ENCODE data around the gene TGFBR3L. TPM values are rescaled to one million over a fixed set of nuclear protein-coding genes. Genes with fewer than 3 reads are reported as not detected.
A peak's percentile ranks its signal among the peaks of the same experiment; 100 is the strongest.

The TGFBR3L gene
- polyA plus RNA-seq, 1 donor (not counting 4 experiments of a cell fraction or from before 2014, with no cell fraction given): 0.28 TPM

DNA sequence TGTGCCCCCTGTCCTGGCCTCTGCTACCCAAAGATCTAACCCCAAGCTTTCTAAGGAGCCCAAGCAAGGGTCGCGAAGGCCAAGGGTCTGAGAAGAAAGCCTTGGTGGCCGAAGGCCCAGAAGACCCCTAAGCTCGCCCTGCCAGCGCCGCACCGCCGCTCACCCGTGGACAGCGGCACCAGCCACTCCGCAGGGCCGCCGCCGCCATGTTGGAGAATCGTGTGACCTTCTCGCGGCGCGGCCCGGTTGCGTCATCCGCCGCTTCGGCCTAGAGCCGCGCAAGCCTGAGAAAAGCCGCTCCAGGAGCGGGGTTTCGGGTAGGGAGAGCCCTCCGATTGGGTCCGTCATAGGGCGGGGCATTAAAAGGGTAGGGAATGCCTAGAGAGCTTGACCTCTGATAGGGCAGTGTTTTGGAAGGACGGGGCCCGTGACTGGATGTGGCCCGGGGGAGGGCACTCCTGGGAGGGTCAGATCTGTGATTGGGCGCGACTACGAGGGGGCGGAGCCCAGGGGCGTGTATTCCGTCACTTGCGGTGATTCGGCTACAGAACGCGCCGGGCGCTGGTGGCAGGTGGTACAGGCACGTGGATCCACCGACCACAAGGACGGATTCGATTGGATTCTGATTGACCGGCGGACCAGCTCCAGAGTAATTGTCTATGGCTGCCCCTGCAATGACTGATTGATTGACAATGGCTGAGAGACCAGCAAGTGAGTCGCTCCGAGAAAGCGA is 29.0 kb downstream of the TGFBR3L start, which contains the start of gene TIMM44:
Gene TIMM44 (minus strand): TSS at position 223 of the 733 bp plus-strand sequence. CDS start 15 bp downstream, at position 208.
- dilution Hi-C loops (cut with MboI; ENCODE audit: extremely low pct_ligation_motif_present, low sequenced_read_pairs): no loop called here
- H3K27me3 ChIP-seq (ENCODE audit: control insufficient read depth, extremely low read depth, insufficient read depth, low read length): no peaks in the 10 kb centered on the region
- peaks cover 15% of the 10 kb centered on the region for H3K4me1 ChIP-seq (ENCODE audit: control insufficient read depth, extremely low read depth, insufficient read depth, low read length)
- peaks cover 4 to 23% of the 10 kb centered on the region in 2 experiments for H3K36me3 ChIP-seq (ENCODE audit: control insufficient read depth in 2 of 2, extremely low read depth in 1 of 2, insufficient read depth in 2 of 2, low read length in 2 of 2)
- H2AFZ ChIP-seq (ENCODE audit: control insufficient read depth, low read length): peak within 1 kb of the TSS; percentile 94
- DNase-seq (ENCODE audit: low read depth, low spot score): peak; percentile 97
- H3K79me2 ChIP-seq (ENCODE audit: control insufficient read depth, insufficient read depth, low read length): peaks cover 30% of the 10 kb centered on the region
- peak within 1 kb of the TSS; percentile 100 for H3K9ac ChIP-seq (ENCODE audit: control insufficient read depth, extremely low read depth, insufficient read depth, low read length)
- H3K27ac ChIP-seq (ENCODE audit: control insufficient read depth, insufficient read depth, low read length): peak within 1 kb of the TSS; percentile 98
- TF ChIP-seq, protein P1, sequence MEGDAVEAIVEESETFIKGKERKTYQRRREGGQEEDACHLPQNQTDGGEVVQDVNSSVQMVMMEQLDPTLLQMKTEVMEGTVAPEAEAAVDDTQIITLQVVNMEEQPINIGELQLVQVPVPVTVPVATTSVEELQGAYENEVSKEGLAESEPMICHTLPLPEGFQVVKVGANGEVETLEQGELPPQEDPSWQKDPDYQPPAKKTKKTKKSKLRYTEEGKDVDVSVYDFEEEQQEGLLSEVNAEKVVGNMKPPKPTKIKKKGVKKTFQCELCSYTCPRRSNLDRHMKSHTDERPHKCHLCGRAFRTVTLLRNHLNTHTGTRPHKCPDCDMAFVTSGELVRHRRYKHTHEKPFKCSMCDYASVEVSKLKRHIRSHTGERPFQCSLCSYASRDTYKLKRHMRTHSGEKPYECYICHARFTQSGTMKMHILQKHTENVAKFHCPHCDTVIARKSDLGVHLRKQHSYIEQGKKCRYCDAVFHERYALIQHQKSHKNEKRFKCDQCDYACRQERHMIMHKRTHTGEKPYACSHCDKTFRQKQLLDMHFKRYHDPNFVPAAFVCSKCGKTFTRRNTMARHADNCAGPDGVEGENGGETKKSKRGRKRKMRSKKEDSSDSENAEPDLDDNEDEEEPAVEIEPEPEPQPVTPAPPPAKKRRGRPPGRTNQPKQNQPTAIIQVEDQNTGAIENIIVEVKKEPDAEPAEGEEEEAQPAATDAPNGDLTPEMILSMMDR (optimal IDR thresholded peaks at IDR 0.05 in 1 of 3, IDR thresholded peaks at IDR 0.05 in 1 of 3, conservative IDR thresholded peaks at IDR 0.05 in 1 of 3; ENCODE audit: extremely low read depth in 1 of 3, insufficient read depth in 2 of 3, low read length in 3 of 3): peak in 1 of 3 experiments; percentile 12
- TF ChIP-seq EZH2 (IDR thresholded peaks at IDR 0.05; ENCODE audit: low read length): no peak
- no peaks in the 10 kb centered on the region for H4K20me1 ChIP-seq (ENCODE audit: control insufficient read depth, extremely low read depth, insufficient read depth, low read length)
- peak within 1 kb of the TSS; percentile 92 to 100 (median 100) for H3K4me3 ChIP-seq (ENCODE audit: control insufficient read depth in 2 of 3, extremely low read depth in 1 of 3, insufficient read depth in 2 of 3, low read depth in 1 of 3, low read length in 3 of 3)
- H3K9me1 ChIP-seq (ENCODE audit: control insufficient read depth, extremely low read depth, insufficient read depth, low read length): no peaks in the 10 kb centered on the region
- no peaks in the 10 kb centered on the region for H3K9me3 ChIP-seq (ENCODE audit: control insufficient read depth, low read depth, low read length)
- peak within 1 kb of the TSS; percentile 100 for H3K4me2 ChIP-seq (ENCODE audit: control insufficient read depth, extremely low read depth, insufficient read depth, low read depth, low read length)
- FAIRE-seq: peak; percentile 90

DNA sequence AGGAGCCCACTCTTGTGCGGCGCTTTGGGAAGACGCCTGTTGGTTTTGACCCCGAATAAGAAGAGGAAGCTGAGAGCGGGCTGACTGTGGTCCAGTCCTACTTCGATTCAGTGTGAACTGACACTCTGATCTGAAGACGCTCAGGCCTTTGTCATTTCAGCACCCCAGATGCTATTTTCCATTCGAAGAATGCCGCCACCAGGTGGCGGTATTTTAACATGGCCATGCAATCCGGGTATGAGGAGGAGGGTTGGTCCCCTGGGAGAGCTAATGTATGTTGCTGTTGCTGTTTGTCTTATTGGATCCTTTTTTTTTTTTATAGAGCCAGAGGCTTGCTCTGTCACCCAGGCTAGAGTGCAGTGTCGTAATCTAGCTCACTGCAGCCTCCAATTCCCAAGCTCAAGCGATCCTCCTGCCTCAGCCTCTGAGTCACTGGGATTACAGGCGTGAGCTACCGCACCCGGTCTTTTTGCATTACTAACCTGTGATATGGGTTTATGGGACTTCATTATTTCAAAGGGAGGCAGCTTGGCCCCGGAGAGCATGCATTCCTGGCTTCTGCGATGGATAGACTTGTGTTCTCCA is 29.6 kb downstream of the TGFBR3L start:
- H3K27ac ChIP-seq (ENCODE audit: control insufficient read depth, insufficient read depth, low read length): peak overlapping the region; percentile 98
- peaks cover 3 to 23% of the 10 kb centered on the region in 2 experiments for H3K36me3 ChIP-seq (ENCODE audit: control insufficient read depth in 2 of 2, extremely low read depth in 1 of 2, insufficient read depth in 2 of 2, low read length in 2 of 2)
- H3K4me1 ChIP-seq (ENCODE audit: control insufficient read depth, extremely low read depth, insufficient read depth, low read length): peaks cover 15% of the 10 kb centered on the region
- FAIRE-seq (peak; percentile 84), DNase-seq (ENCODE audit: low read depth, low spot score) (peak; percentile 58)
- no peaks in the 10 kb centered on the region for H3K9me3 ChIP-seq (ENCODE audit: control insufficient read depth, low read depth, low read length)
- peaks cover 30% of the 10 kb centered on the region for H3K79me2 ChIP-seq (ENCODE audit: control insufficient read depth, insufficient read depth, low read length)
- peak overlapping the region; percentile 94 for H2AFZ ChIP-seq (ENCODE audit: control insufficient read depth, low read length)
- no peak for TF ChIP-seq EZH2 (IDR thresholded peaks at IDR 0.05; ENCODE audit: low read length)
- TF ChIP-seq, protein P1 (optimal IDR thresholded peaks at IDR 0.05 in 1 of 3, IDR thresholded peaks at IDR 0.05 in 1 of 3, conservative IDR thresholded peaks at IDR 0.05 in 1 of 3; ENCODE audit: extremely low read depth in 1 of 3, insufficient read depth in 2 of 3, low read length in 3 of 3): peak; percentile 76 to 82 (median 80)
- H3K27me3 ChIP-seq (ENCODE audit: control insufficient read depth, extremely low read depth, insufficient read depth, low read length): no peaks in the 10 kb centered on the region
- no peaks in the 10 kb centered on the region for H3K9me1 ChIP-seq (ENCODE audit: control insufficient read depth, extremely low read depth, insufficient read depth, low read length)
- H4K20me1 ChIP-seq (ENCODE audit: control insufficient read depth, extremely low read depth, insufficient read depth, low read length): no peaks in the 10 kb centered on the region
- peak overlapping the region; percentile 95 for H3K9ac ChIP-seq (ENCODE audit: control insufficient read depth, extremely low read depth, insufficient read depth, low read length)
- H3K4me3 ChIP-seq (ENCODE audit: control insufficient read depth in 2 of 3, extremely low read depth in 1 of 3, insufficient read depth in 2 of 3, low read depth in 1 of 3, low read length in 3 of 3): peak overlapping the region; percentile 43 to 100 (median 88)
- H3K4me2 ChIP-seq (ENCODE audit: control insufficient read depth, extremely low read depth, insufficient read depth, low read depth, low read length): peak overlapping the region; percentile 100
- dilution Hi-C loops (cut with MboI; ENCODE audit: extremely low pct_ligation_motif_present, low sequenced_read_pairs): no loop called here

Data from keratinocyte (primary cell).